Ishikawa (cell line): ENCODE data around the gene WWOX.

ENCODE experiments used
- CEBPB ChIP-seq: IDR thresholded peaks from 2 replicates; pipeline ENCODE4 v1.6.1; 2012
- CREB1 ChIP-seq: IDR thresholded peaks from 2 replicates; pipeline ENCODE4 v1.6.1; 2012; ENCODE audit warnings: low read depth
- EGR1 ChIP-seq: IDR thresholded peaks from 2 replicates; pipeline ENCODE4 v1.6.1; 2012
- EP300 ChIP-seq: IDR thresholded peaks from 2 replicates; pipeline ENCODE4 v1.6.1; 2012; ENCODE audit warnings: borderline replicate concordance
- FOXM1 ChIP-seq: IDR thresholded peaks from 2 replicates; pipeline ENCODE4 v1.6.1; 2012; ENCODE audit warnings: low read depth, borderline replicate concordance
- MAX ChIP-seq: IDR thresholded peaks from 2 replicates; pipeline ENCODE4 v1.6.1; 2012
- NFIC ChIP-seq: IDR thresholded peaks from 2 replicates; pipeline ENCODE4 v1.6.1; 2012
- RAD21 ChIP-seq: IDR thresholded peaks from 2 replicates; pipeline ENCODE4 v1.6.1; 2012; ENCODE audit warnings: low read depth
- REST ChIP-seq: IDR thresholded peaks from 2 replicates; pipeline ENCODE4 v1.6.1; 2012; ENCODE audit warnings: low read depth, mild to moderate bottlenecking
- TAF1 ChIP-seq: IDR thresholded peaks from 2 replicates; pipeline ENCODE4 v1.6.1; 2012; ENCODE audit warnings: low read depth, mild to moderate bottlenecking
- TCF12 ChIP-seq: IDR thresholded peaks from 2 replicates; pipeline ENCODE4 v1.6.1; 2012; ENCODE audit warnings: low read depth
- TEAD4 ChIP-seq: IDR thresholded peaks from 2 replicates; pipeline ENCODE4 v1.6.1; 2012
- USF1 ChIP-seq: IDR thresholded peaks from 2 replicates; pipeline ENCODE4 v1.6.1; 2012
- YY1 ChIP-seq: IDR thresholded peaks from 2 replicates; pipeline ENCODE4 v1.6.1; 2012; ENCODE audit warnings: low read depth
- ZBTB7A ChIP-seq: IDR thresholded peaks from 2 replicates; pipeline ENCODE4 v1.6.1; 2012; ENCODE audit warnings: low read depth

Gene WWOX

GRCh38 chr16:78624366-78624765, 524.9 kb downstream of the WWOX start:
- no peak for TF ChIP-seq REST
- no peak for TF ChIP-seq TEAD4
- TF ChIP-seq YY1, result no peak
- no peak for TF ChIP-seq TAF1
- no peak for TF ChIP-seq ZBTB7A
- TF ChIP-seq MAX, result no peak
- no peak for TF ChIP-seq CEBPB
- no peak for TF ChIP-seq USF1
- no peak for TF ChIP-seq CREB1
- no peak for TF ChIP-seq RAD21
- TF ChIP-seq FOXM1, result no peak
- TF ChIP-seq EP300, result no peak
- no peak for TF ChIP-seq NFIC

- TF ChIP-seq RAD21, result no peak
- TF ChIP-seq TCF12, result no peak
- no peak for TF ChIP-seq USF1
- no peak for TF ChIP-seq FOXM1
Measured at GRCh38 chr16:78628461-78629045, 529.1 kb downstream of the WWOX start.

GRCh38 chr16:78629173-78629572, 529.7 kb downstream of the WWOX start:
- no peak for TF ChIP-seq EP300
- TF ChIP-seq NFIC, result no peak
- no peak for TF ChIP-seq RAD21
- TF ChIP-seq REST, result no peak
- TF ChIP-seq CREB1, result no peak

- TF ChIP-seq EP300, result no peak
- TF ChIP-seq EGR1, result no peak
Measured at GRCh38 chr16:78630102-78630501, 530.6 kb downstream of the WWOX start.

GRCh38 chr16:78633551-78633950, 534.1 kb downstream of the WWOX start:
- TF ChIP-seq ZBTB7A (no peak), TAF1 (no peak), CEBPB (no peak), MAX (no peak), CREB1 (no peak), NFIC (no peak), YY1 (no peak), EGR1 (no peak), REST (no peak), EP300 (no peak), TCF12 (no peak), TEAD4 (no peak), RAD21 (no peak), USF1 (no peak), FOXM1 (no peak)
